Chondrocyte (in vitro differentiated cells): ENCODE measurements around the gene PDZD2. TPM values are rescaled to one million over a fixed set of nuclear protein-coding genes. Genes with fewer than 3 reads are reported as not detected.

ENCODE experiments used
- DNase-seq: peaks from one replicate; pipeline ENCODE4 v3.0.0; 2021; ENCODE audit warnings: mixed read lengths, low spot score
- H3K27ac Mint-ChIP-seq: one replicate; pipeline ENCODE4 v1.8.0; 2021; ENCODE audit warnings: mild to moderate bottlenecking, moderate library complexity, mixed read lengths; ENCODE audit not compliant: unreplicated experiment
- H3K27me3 Mint-ChIP-seq: 2 replicates; pipeline ENCODE4 v1.8.0; 2021; ENCODE audit warnings: low read depth, mixed read lengths
- H3K36me3 Mint-ChIP-seq: 2 replicates; pipeline ENCODE4 v1.8.0; 2021; ENCODE audit warnings: low read depth, mixed read lengths
- H3K4me1 Mint-ChIP-seq: 2 replicates; pipeline ENCODE4 v1.8.0; 2021; ENCODE audit warnings: low read depth, mild to moderate bottlenecking, mixed read lengths
- H3K4me3 Mint-ChIP-seq: one replicate; pipeline ENCODE4 v1.8.0; 2021; ENCODE audit warnings: mild to moderate bottlenecking, moderate library complexity, mixed read lengths; ENCODE audit not compliant: unreplicated experiment
- H3K9me3 Mint-ChIP-seq: 2 replicates; pipeline ENCODE4 v1.8.0; 2021; ENCODE audit warnings: low read depth, mixed read lengths
- CTCF ChIP-seq: fragments of 200-600 bp; sonication (generic); IDR thresholded peaks from 2 replicates; pipeline ENCODE4 v1.5.0; 2021; ENCODE audit warnings: antibody characterized with exemption, mild to moderate bottlenecking, moderate library complexity
- total RNA-seq: library from RNA; stranded (reverse); gene quantifications from 3 replicates; pipeline ENCODE4 v1.2.1, GENCODE V29; 2021

PDZD2 gene
- total RNA-seq, 1 donor from 2014 or later: 30.9 TPM

GRCh38 chr5:32001284-32001683, 362.4 kb downstream of the PDZD2 start:
- H3K9me3 Mint-ChIP-seq: no peaks in the 10 kb centered on the region
- no peak overlapping the region for H3K4me3 Mint-ChIP-seq
- DNase-seq: no peak
- H3K27me3 Mint-ChIP-seq: no peaks in the 10 kb centered on the region
- H3K4me1 Mint-ChIP-seq: no peaks in the 10 kb centered on the region
- no peak for TF ChIP-seq CTCF
- H3K27ac Mint-ChIP-seq: no peak overlapping the region
- H3K36me3 Mint-ChIP-seq: peaks cover 15% of the 10 kb centered on the region

DNA sequence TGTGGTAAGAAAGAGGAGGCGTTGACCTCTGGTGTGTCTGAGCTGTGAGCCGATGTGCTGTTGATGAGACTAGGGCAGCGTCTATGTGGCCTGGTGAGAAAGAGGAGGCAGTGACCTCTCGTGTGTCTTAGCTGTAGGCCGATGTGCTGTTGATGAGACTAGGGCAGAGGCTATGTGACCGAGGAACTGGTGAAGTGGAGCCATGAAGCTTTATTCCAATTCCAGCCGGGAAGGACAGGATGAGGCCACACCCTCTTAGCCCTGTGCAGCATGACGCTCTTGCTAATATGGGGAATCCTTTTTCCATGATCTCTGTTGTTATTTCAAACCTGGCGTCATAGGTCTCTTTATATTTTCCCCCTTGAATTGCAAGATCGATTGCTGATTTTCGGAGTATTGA, 362.8 kb downstream of the PDZD2 start:
- Mint-ChIP-seq H3K9me3 (no peaks in the 10 kb centered on the region), H3K27me3 (no peaks in the 10 kb centered on the region), H3K4me3 (no peak overlapping the region), H3K36me3 (peaks cover 16% of the 10 kb centered on the region), H3K27ac (no peak overlapping the region), H3K4me1 (no peaks in the 10 kb centered on the region)
- DNase-seq: no peak
- TF ChIP-seq CTCF: no peak

DNA sequence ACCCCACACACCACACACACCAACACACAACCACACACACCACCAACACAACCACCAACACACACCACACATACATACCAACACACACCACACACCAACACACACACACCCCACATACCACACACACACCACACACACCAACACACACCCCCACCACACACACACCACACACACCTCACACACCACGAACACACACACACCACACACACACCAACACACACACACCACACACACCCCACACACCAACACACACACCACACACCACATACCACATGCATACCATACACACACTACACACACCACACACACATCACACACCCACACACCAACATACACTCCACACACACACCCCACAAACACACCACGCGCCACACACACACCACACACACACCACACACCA, 363.8 kb downstream of the PDZD2 start:
- Mint-ChIP-seq H3K9me3 (no peaks in the 10 kb centered on the region), H3K36me3 (peaks cover 13% of the 10 kb centered on the region), H3K4me3 (no peak overlapping the region), H3K27ac (no peak overlapping the region), H3K4me1 (no peaks in the 10 kb centered on the region), H3K27me3 (no peaks in the 10 kb centered on the region)
- no peak for DNase-seq
- no peak for TF ChIP-seq CTCF

- H3K27ac Mint-ChIP-seq: no peak overlapping the region
- no peak for DNase-seq
- peaks cover 16% of the 10 kb centered on the region for H3K36me3 Mint-ChIP-seq
- H3K9me3 Mint-ChIP-seq: no peaks in the 10 kb centered on the region
- H3K4me3 Mint-ChIP-seq: no peak overlapping the region
- TF ChIP-seq CTCF: no peak
- H3K27me3 Mint-ChIP-seq: no peaks in the 10 kb centered on the region
- H3K4me1 Mint-ChIP-seq: no peaks in the 10 kb centered on the region
Observed at GRCh38 chr5:32003981-32004380, 365.1 kb downstream of the PDZD2 start.

DNA sequence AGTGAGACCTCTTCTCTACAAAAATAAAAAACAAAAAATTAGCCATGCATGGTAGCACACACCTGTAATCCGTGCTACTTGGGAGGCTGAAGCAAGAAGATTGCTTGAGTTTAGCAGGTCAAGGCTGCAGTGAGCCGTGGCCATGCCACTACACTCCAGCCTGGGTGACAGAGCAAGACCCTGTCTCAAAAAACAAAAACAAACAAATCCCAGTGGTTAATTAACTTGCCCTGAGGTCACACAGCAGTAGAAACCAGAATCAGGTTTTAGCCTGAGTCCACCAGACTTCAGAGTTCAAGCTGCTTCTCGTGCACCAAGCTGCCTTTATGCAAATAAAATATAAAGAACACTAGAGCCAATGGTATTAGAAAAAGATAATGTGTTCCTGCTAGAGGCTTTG, 365.5 kb downstream of the PDZD2 start:
- Mint-ChIP-seq H3K36me3 (peaks cover 15% of the 10 kb centered on the region), H3K27me3 (no peaks in the 10 kb centered on the region), H3K27ac (no peak overlapping the region), H3K9me3 (no peaks in the 10 kb centered on the region), H3K4me1 (no peaks in the 10 kb centered on the region), H3K4me3 (no peak overlapping the region)
- no peak for DNase-seq
- TF ChIP-seq CTCF: no peak
